Endodermal cell (in vitro differentiated cells): ENCODE results near the gene PPM1G. TPM values are rescaled to one million over a fixed set of nuclear protein-coding genes. Genes with fewer than 3 reads are reported as not detected.
A peak's percentile ranks its signal among the peaks of the same experiment; 100 is the strongest.

ENCODE experiments used
- DNase-seq: peaks from one replicate; pipeline ENCODE4 v3.0.0-alpha.2; 2017
- H3K27ac ChIP-seq: 2 replicates; pipeline ENCODE4 v1.5.1; 2013; ENCODE audit warnings: mild to moderate bottlenecking, low read depth, low read length, moderate library complexity
- H3K27me3 ChIP-seq: 2 replicates; pipeline ENCODE4 v1.6.1; 2013; ENCODE audit warnings: mild to moderate bottlenecking, low read length, moderate library complexity; ENCODE audit not compliant: insufficient read depth, control insufficient read depth, poor library complexity, severe bottlenecking
- H3K36me3 ChIP-seq: 2 replicates; pipeline ENCODE4 v1.7.0; 2013; ENCODE audit warnings: mild to moderate bottlenecking, low read length, moderate library complexity; ENCODE audit not compliant: control insufficient read depth, insufficient read depth
- H3K4me1 ChIP-seq: one replicate; pipeline ENCODE4 v1.7.0; 2013; ENCODE audit warnings: low read length; ENCODE audit not compliant: control insufficient read depth, insufficient read depth
- H3K4me3 ChIP-seq: 2 replicates; pipeline ENCODE4 v1.5.1; 2013; ENCODE audit warnings: mild to moderate bottlenecking, low read length, moderate library complexity
- H3K9ac ChIP-seq: 2 replicates; pipeline ENCODE4 v1.6.1; 2013; ENCODE audit warnings: mild to moderate bottlenecking, low read length, moderate library complexity; ENCODE audit not compliant: poor library complexity, severe bottlenecking; ENCODE audit errors: extremely low read depth
- H3K9me3 ChIP-seq: 2 replicates; pipeline ENCODE4 v1.6.1; 2013; ENCODE audit warnings: mild to moderate bottlenecking, low read length, moderate library complexity; ENCODE audit not compliant: control insufficient read depth
- H3K27ac Mint-ChIP-seq: 2 replicates; pipeline ENCODE4 v1.8.0; 2020; ENCODE audit warnings: mixed read lengths
- H3K27me3 Mint-ChIP-seq: 2 replicates; pipeline ENCODE4 v1.8.0; 2021; ENCODE audit warnings: mild to moderate bottlenecking, mixed read lengths; ENCODE audit not compliant: insufficient read depth
- H3K36me3 Mint-ChIP-seq: 2 replicates; pipeline ENCODE4 v1.8.0; 2020; ENCODE audit warnings: low read depth, mixed read lengths
- H3K4me1 Mint-ChIP-seq: 2 replicates; pipeline ENCODE4 v1.8.0; 2020; ENCODE audit warnings: mixed read lengths
- H3K4me3 Mint-ChIP-seq: 2 replicates; pipeline ENCODE4 v1.8.0; 2020; ENCODE audit warnings: mild to moderate bottlenecking, moderate library complexity, mixed read lengths
- H3K9me3 Mint-ChIP-seq: 2 replicates; pipeline ENCODE4 v1.8.0; 2020; ENCODE audit warnings: mild to moderate bottlenecking, mixed read lengths
- whole genome bisulfite sequencing, 2 experiments: methylation state at CpG; one replicate each; pipeline versions ENCODE4 v1.1.5 to v1.1.7; 2013; ENCODE audit warnings: missing lambda C conversion rate in 2 of 2, mixed read lengths in 1 of 2; ENCODE audit not compliant: insufficient coverage in 1 of 2, insufficient read length in 1 of 2; 5-methylcytosine and 5-hydroxymethylcytosine counted together
- total RNA-seq, 2 donors: library from RNA; stranded (reverse); fragmentation: NEBNext Ultra II Directional in 1 of 2; extraction: Animal tissue kit (Norgen Biotek cat#: 25700) in 1 of 2; gene quantifications; 2 replicates in 1 of 2; 3 replicates in 1 of 2; pipeline ENCODE4 v1.2.1, GENCODE V29; 2021
- TF ChIP-seq, protein P1 (sequence below): fragments of 200-600 bp; sonication (generic); conservative IDR thresholded peaks from 2 replicates; pipeline ENCODE4 v1.5.0; 2021; ENCODE audit warnings: antibody characterized with exemption, mild to moderate bottlenecking

PPM1G gene
- total RNA-seq, 2 donors from 2014 or later: 124 to 125 TPM

DNA sequence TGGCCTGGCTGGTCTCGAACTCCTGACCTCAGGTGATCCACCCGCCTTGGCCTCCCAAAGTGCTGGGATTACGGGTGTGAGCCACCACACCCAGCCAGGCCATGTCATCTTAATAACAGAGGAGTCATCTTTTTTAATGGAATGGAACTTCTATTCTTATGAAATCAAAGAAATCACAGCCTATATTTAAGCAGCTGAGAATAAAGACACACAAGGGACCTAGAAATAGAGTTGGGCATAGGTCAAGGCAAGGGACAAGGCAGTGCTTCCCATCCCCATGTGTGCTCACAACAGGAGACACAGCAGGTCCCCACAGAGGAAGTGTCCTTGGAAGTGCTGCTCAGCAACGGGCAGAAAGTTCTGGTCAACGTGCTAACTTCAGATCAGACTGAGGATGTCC lies 35.8 kb downstream of the PPM1G start:
- H3K9me3 ChIP-seq: no peaks in the 10 kb centered on the region
- Mint-ChIP-seq H3K4me1 (peaks cover 25% of the 10 kb centered on the region), H3K27ac (no peak overlapping the region), H3K27me3 (no peaks in the 10 kb centered on the region), H3K4me3 (no peak overlapping the region), H3K9me3 (no peaks in the 10 kb centered on the region), H3K36me3 (peaks cover 63% of the 10 kb centered on the region)
- H3K27me3 ChIP-seq: no peaks in the 10 kb centered on the region
- TF ChIP-seq, protein P1, sequence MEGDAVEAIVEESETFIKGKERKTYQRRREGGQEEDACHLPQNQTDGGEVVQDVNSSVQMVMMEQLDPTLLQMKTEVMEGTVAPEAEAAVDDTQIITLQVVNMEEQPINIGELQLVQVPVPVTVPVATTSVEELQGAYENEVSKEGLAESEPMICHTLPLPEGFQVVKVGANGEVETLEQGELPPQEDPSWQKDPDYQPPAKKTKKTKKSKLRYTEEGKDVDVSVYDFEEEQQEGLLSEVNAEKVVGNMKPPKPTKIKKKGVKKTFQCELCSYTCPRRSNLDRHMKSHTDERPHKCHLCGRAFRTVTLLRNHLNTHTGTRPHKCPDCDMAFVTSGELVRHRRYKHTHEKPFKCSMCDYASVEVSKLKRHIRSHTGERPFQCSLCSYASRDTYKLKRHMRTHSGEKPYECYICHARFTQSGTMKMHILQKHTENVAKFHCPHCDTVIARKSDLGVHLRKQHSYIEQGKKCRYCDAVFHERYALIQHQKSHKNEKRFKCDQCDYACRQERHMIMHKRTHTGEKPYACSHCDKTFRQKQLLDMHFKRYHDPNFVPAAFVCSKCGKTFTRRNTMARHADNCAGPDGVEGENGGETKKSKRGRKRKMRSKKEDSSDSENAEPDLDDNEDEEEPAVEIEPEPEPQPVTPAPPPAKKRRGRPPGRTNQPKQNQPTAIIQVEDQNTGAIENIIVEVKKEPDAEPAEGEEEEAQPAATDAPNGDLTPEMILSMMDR: no peak
- 95 to 100% methylated on average over 4 to 5 of the region's 5 CpGs for WGBS, 2 experiments
- peaks cover 68% of the 10 kb centered on the region for H3K36me3 ChIP-seq
- no peak overlapping the region for H3K9ac ChIP-seq
- no peak overlapping the region for H3K4me3 ChIP-seq
- no peak for DNase-seq
- peaks cover 2% of the 10 kb centered on the region for H3K4me1 ChIP-seq
- H3K27ac ChIP-seq: no peak overlapping the region

DNA sequence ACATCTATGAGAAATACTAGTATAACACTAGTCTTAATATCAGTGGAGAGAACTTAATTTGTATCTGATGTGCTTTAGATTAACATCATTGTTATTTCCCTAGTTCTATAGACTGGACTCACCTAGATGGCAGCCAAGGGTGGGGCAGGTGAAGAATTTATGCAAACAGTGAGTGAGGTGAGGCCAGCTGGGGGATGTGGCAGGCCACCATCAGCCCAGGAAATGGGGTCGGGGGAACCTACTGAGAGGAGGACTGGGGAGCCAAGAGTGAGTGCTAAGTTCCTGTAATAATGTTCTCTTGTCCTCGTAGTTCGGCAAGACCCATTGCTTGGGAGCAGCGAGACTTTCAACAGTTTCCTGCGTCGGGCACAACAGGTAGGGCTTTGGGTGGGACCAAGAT lies 36.5 kb downstream of the PPM1G start:
- Mint-ChIP-seq H3K36me3 (peaks cover 63% of the 10 kb centered on the region), H3K4me3 (no peak overlapping the region), H3K4me1 (peaks cover 26% of the 10 kb centered on the region), H3K9me3 (no peaks in the 10 kb centered on the region), H3K27ac (peak overlapping the region; percentile 16), H3K27me3 (no peaks in the 10 kb centered on the region)
- peaks cover 2% of the 10 kb centered on the region for H3K4me1 ChIP-seq
- no peak overlapping the region for H3K4me3 ChIP-seq
- H3K9me3 ChIP-seq: no peaks in the 10 kb centered on the region
- no peak overlapping the region for H3K9ac ChIP-seq
- 92 to 93% methylated on average over 6 of the region's 6 CpGs for WGBS, 2 experiments
- H3K27me3 ChIP-seq: no peaks in the 10 kb centered on the region
- no peak for DNase-seq
- TF ChIP-seq, protein P1: no peak
- peaks cover 68% of the 10 kb centered on the region for H3K36me3 ChIP-seq
- no peak overlapping the region for H3K27ac ChIP-seq

DNA sequence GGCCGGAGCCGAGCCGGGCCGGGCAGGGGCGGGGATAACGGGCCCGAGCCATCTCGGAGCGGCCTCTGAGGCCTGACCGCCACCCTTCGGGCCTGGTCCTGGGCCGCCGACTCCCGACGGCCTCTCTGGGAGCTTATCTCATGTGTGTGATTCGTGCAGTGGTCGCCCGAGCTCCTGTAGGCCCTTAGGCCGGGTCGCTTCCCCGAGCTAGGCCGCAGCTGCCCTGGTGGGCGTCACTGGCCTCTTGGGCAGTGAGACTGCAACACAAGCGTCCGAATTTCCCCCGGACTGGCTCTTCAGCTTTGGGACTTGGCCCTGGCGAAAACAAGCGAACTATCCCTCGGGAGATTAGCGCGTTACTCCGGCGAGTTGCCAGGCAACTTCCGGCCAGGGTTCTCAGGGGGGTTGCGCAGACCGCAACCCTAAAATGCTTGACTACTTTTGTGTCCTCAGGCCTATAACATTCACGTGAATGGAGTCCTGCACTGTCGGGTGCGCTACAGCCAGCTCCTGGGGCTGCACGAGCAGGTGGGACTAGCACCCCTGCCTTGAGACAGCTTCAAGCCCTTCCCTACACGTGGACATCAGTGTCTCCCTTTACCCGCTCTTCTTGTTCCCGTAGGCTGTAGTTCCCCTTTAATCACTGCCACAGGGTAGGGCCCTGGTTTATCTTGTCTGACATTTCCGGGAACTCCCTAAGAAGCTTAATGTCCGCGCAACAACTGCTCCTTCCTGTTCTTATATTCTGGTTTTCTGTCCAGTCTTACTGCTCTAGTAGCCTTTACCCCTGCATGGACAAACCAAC lies 38.4 kb downstream of the PPM1G start:
- Histone ChIP-seq H3K9ac (peak overlapping the region; percentile 94), H3K36me3 (peaks cover 67% of the 10 kb centered on the region), H3K9me3 (no peaks in the 10 kb centered on the region), H3K4me1 (peaks cover 2% of the 10 kb centered on the region), H3K27me3 (no peaks in the 10 kb centered on the region), H3K27ac (peak overlapping the region; percentile 52), H3K4me3 (peak overlapping the region; percentile 98)
- H3K27ac Mint-ChIP-seq: peak overlapping the region; percentile 94
- WGBS, 2 experiments: 6 to 8% methylated on average over 29 to 46 of the region's 46 CpGs
- peak overlapping the region; percentile 92 for H3K4me3 Mint-ChIP-seq
- peaks cover 26% of the 10 kb centered on the region for H3K4me1 Mint-ChIP-seq
- no peaks in the 10 kb centered on the region for H3K27me3 Mint-ChIP-seq
- peak; percentile 66 for DNase-seq
- peaks cover 63% of the 10 kb centered on the region for H3K36me3 Mint-ChIP-seq
- TF ChIP-seq, protein P1: no peak
- no peaks in the 10 kb centered on the region for H3K9me3 Mint-ChIP-seq
